Right lobe of liver (tissue), 6 donors: ENCODE measurements around the gene ZIC4. TPM values are rescaled to one million over a fixed set of nuclear protein-coding genes. Genes with fewer than 3 reads are reported as not detected.

Source experiments
- ATAC-seq, 4 donors: fragments of 200-7000 bp; cut with Tn5 transposase; one replicate each; pipeline ENCODE4 v1.9.1; 2020; ENCODE audit warnings: mild to moderate bottlenecking in 4 of 4, moderate library complexity in 4 of 4
- DNase-seq, 3 donors: peaks; one replicate each; pipeline ENCODE4 v3.0.0-alpha.2; 2020
- H3K27ac ChIP-seq, 3 donors: fragments of 200-600 bp; one replicate each; pipeline ENCODE4 v1.8.0; 2022
- H3K27me3 ChIP-seq, 2 donors: fragments of 200-600 bp; one replicate each; pipeline ENCODE4 v1.8.0; 2022
- H3K36me3 ChIP-seq, 4 donors: fragments of 200-600 bp; sonication (generic) in 1 of 4; one replicate each; pipeline versions ENCODE4 v1.5.1 to v1.8.0; 2017 to 2022; ENCODE audit warnings: control low read depth in 1 of 4
- H3K4me1 ChIP-seq, 4 donors: fragments of 200-600 bp; sonication (generic) in 1 of 4; one replicate each; pipeline versions ENCODE4 v1.5.1 to v1.8.0; 2017 to 2022; ENCODE audit warnings: control low read depth in 1 of 4
- H3K4me3 ChIP-seq, 3 donors: fragments of 200-600 bp; one replicate each; pipeline ENCODE4 v1.8.0; 2022
- H3K9me3 ChIP-seq, 4 donors: fragments of 200-600 bp; sonication (generic) in 1 of 4; one replicate each; pipeline versions ENCODE4 v1.5.1 to v1.8.0; 2017 to 2022; ENCODE audit warnings: control low read depth in 1 of 4
- POLR2A ChIP-seq: fragments of 450-650 bp; IDR thresholded peaks from one replicate; pipeline ENCODE4 v1.6.1; 2017; ENCODE audit warnings: antibody characterized with exemption, mild to moderate bottlenecking
- WGBS: methylation state at CpG from one replicate; pipeline ENCODE4 v1.1.6; 2018; ENCODE audit warnings: low coverage, low lambda C conversion rate; ENCODE audit not compliant: insufficient coverage; ENCODE audit errors: missing lambda C conversion rate; 5-methylcytosine and 5-hydroxymethylcytosine counted together
- intact Hi-C, 2 donors: fragments of 100-400 bp; cut with DNase I; formaldehyde crosslinking; loops; one replicate each; pipeline versions ENCODE4 v1.11.2 to v1.14.1; 2022
- total RNA-seq, 6 experiments: library from RNA; depleted of rRNA in 2 of 6; stranded (reverse); fragments of >200 nt in 2 of 6; fragmentation: NEBNext Ultra II Directional in 3 of 6; extraction: Animal tissue kit (Norgen Biotek cat#: 25700) in 3 of 6; gene quantifications; one replicate each; pipeline versions ENCODE4 v1.1.0 to v1.2.4, GENCODE V29; 2016 to 2023
- TF ChIP-seq, protein P1 (sequence below), 4 donors: fragments of 200-600 bp in 3 of 4; fragments of 450-650 bp in 1 of 4; IDR thresholded peaks; one replicate each; pipeline versions ENCODE4 v1.5.1 to v1.8.0; 2016 to 2022; ENCODE audit warnings: antibody characterized with exemption in 4 of 4, mild to moderate bottlenecking in 2 of 4
- donor health status: DM: no; HTN: yes; CAD: no.
- donor health status: DM: no; HTN: no; CAD: no.
- donor health status: DM: no; HTN: no; CAD: no.
- donor health status: DM: no; HTN: yes; CAD: no.
- donor health status: DM: no; HTN: yes; CAD: no.

The ZIC4 gene
- total RNA-seq, 6 experiments from 2014 or later = 0.04 to 0.28 (median 0.12) TPM; not detected in 3

DNA sequence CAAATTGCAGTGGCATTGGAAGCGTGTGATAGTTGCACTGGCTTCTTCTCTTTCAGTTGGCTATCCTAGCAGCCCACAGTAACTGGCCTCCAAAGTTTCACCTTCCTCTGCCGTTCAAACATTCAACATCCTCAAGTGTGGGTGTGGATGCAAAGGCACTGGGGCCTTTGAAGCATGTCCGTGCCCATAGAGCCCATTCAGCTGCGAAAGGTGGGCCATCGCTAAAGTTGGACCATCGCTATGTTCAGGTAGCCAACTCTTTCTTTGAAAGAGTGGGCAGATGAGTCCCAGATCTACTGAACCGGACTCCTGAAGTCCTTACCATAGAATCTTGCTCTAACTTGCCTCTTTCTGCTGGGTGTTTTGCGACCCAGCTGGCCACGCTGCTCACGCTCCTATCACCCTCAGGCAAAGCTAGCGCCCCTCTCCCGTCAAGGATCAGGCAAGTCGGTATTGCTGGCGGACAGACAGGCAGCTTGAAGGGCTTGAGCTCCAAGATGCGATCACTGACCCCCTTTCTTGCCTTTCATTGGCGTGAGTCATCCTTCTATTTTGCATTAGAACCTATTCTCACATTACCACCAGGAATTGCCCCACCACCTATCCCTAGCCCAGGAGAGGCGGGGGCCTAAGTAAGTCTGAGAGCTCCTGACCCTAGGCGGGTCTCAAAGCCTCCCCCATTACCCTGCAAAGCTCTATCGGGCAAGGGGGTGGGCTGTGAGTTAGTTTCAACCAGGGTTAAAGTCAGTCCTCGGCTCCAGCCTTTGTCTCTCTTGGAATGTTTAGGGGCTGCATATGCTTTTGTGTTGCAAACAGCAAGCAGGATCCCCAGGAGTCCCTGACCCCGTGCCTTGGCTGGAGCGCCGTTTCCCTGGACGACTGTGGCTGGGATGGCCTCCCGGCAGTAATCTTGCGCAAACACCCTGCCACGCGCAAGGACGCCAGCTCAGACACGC lies 28.7 kb downstream of the ZIC4 start:
- WGBS = 6% methylated on average over 23 of the region's 30 CpGs

DNA sequence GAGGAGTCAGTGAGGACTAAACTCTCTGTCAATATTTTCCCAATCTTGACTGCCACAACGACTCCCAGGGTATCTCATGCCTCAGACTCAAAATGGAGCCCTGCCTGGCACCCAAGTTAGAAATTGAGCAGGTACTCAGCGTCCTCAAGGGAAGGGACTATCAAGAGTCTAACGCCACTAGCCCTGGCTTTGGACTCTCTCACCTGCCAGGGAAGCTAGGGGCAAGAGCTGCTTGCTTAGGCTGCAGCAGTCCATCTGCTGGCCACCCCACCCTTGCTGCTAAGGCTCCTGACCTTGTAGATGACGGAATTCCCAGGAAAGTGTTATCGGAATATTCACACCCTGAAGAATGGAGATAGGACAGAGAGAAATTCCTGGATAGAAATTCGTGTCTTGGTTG lies 33.0 kb downstream of the ZIC4 start:
- H3K27ac ChIP-seq = no peak overlapping the region
- peaks cover 17 to 56% of the 10 kb centered on the region in 2 donors for H3K27me3 ChIP-seq
- intact Hi-C loops = no loop called here
- TF ChIP-seq, protein P1, sequence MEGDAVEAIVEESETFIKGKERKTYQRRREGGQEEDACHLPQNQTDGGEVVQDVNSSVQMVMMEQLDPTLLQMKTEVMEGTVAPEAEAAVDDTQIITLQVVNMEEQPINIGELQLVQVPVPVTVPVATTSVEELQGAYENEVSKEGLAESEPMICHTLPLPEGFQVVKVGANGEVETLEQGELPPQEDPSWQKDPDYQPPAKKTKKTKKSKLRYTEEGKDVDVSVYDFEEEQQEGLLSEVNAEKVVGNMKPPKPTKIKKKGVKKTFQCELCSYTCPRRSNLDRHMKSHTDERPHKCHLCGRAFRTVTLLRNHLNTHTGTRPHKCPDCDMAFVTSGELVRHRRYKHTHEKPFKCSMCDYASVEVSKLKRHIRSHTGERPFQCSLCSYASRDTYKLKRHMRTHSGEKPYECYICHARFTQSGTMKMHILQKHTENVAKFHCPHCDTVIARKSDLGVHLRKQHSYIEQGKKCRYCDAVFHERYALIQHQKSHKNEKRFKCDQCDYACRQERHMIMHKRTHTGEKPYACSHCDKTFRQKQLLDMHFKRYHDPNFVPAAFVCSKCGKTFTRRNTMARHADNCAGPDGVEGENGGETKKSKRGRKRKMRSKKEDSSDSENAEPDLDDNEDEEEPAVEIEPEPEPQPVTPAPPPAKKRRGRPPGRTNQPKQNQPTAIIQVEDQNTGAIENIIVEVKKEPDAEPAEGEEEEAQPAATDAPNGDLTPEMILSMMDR (IDR thresholded peaks at IDR 0.05) = no peak
- no peak for TF ChIP-seq POLR2A
- H3K36me3 ChIP-seq = no peaks in the 10 kb centered on the region
- no peaks in the 10 kb centered on the region for H3K9me3 ChIP-seq
- DNase-seq (no peak), ATAC-seq (no peak)
- H3K4me3 ChIP-seq = no peak overlapping the region
- H3K4me1 ChIP-seq = no peaks in the 10 kb centered on the region
- 0% methylated on average over 5 of the region's 6 CpGs for WGBS

More for the DNA sequence above, 28.7 kb downstream of the ZIC4 start:
- no peak overlapping the region for H3K4me3 ChIP-seq
- DNase-seq (no peak), ATAC-seq (no peak)
- H3K27me3 ChIP-seq = peaks cover 4 to 61% of the 10 kb centered on the region in 2 donors
- no peaks in the 10 kb centered on the region for H3K4me1 ChIP-seq
- no peak overlapping the region for H3K27ac ChIP-seq
- no peaks in the 10 kb centered on the region for H3K9me3 ChIP-seq
- TF ChIP-seq, protein P1 (IDR thresholded peaks at IDR 0.05) = no peak
- TF ChIP-seq POLR2A = no peak
- no peaks in the 10 kb centered on the region for H3K36me3 ChIP-seq
- intact Hi-C loops = no loop called here

DNA sequence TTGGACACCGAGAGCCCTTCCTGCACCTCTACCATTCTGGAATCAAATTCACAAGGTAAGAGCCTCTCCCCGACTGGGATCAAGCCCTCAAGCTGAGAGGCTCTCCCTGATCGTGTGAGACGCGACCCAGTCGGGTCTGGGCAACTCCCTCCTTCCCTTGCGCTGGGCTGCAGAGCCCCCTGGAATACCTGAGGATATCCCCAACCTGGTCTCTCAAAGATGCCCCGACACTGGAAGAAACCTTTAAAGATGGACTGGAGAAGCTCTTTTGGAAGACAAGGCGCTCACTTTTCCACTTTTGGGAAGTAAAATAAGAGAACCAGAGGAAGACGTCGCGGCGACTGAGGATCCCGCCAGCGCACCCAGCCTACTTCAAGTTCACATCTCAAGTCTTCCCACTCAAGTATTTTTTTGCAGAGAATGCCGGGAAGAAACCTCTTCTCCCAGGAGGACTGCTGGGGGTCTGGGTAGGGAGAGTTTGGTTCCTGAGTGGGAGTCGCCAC lies 33.8 kb downstream of the ZIC4 start:
- TF ChIP-seq POLR2A = no peak
- TF ChIP-seq, protein P1 (IDR thresholded peaks at IDR 0.05) = no peak
- Histone ChIP-seq H3K9me3 (no peaks in the 10 kb centered on the region), H3K27me3 (peaks cover 17 to 56% of the 10 kb centered on the region in 2 donors), H3K4me1 (no peaks in the 10 kb centered on the region), H3K36me3 (no peaks in the 10 kb centered on the region), H3K27ac (no peak overlapping the region), H3K4me3 (no peak overlapping the region)
- 3% methylated on average over 17 of the region's 17 CpGs for WGBS
- ATAC-seq = no peak
- DNase-seq = no peak
- intact Hi-C loops = no loop called here

DNA sequence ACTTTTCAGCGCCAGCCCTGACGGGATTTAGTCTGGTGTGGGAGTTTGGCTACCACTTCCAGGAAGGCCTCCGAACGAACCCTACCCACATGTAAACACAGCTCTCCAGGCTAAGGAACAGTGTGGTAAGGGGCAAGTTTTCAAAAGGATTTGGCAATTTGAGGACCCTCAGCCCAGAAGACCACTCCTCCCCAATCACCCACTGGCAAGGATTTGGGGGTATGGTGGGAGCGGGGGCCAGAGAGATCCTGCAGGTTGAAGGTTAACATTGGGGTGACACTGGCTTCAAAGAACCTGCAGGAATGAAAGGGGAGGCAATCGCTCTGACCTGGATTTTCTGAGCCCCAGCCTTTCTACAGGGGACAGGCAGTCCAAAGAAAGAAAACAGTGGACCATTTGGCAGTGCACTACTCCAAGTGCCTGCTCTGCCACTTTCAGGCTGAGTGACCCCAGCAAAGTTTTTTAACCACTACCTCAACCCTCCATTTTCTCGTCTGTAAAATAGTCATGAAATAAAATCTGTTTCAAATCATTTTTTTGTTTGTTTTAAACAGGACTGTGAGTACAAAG lies 34.5 kb downstream of the ZIC4 start:
- 5% methylated on average over 6 of the region's 7 CpGs for WGBS
- TF ChIP-seq, protein P1 (IDR thresholded peaks at IDR 0.05) = no peak
- TF ChIP-seq POLR2A = no peak
- intact Hi-C loops = no loop called here
- Histone ChIP-seq H3K36me3 (no peaks in the 10 kb centered on the region), H3K27ac (no peak overlapping the region), H3K4me1 (no peaks in the 10 kb centered on the region), H3K9me3 (no peaks in the 10 kb centered on the region), H3K4me3 (no peak overlapping the region), H3K27me3 (peaks cover 17 to 57% of the 10 kb centered on the region in 2 donors)
- no peak for DNase-seq
- ATAC-seq = no peak
